ENCODE data around the gene CTTN.

The CTTN gene

GRCh38 chr11:70477176-70477575 lies 78.8 kb downstream of the CTTN start:
- Histone ChIP-seq H3K23ac (ENCODE audit: low read depth, low read length, poor library complexity) (no peak overlapping the region), H2BK12ac (ENCODE audit: low read length) (no peak overlapping the region), H2BK15ac (ENCODE audit: low read length) (no peak overlapping the region), H3K27me3 (ENCODE audit: control insufficient read depth in 3 of 3, insufficient read depth in 3 of 3, low read depth in 1 of 3, low read length in 3 of 3) (no peaks in the 10 kb centered on the region), H3K79me1 (ENCODE audit: low read depth, low read length) (no peaks in the 10 kb centered on the region), H3K9ac (ENCODE audit: low read depth, low read length, poor library complexity) (no peak overlapping the region), H3K9me3 (replicated peaks in 1 of 2; ENCODE audit: control insufficient read depth in 2 of 2, insufficient read depth in 1 of 2, low read depth in 1 of 2, low read length in 2 of 2) (no peaks in the 10 kb centered on the region), H3K27ac (replicated peaks; ENCODE audit: low read length) (no peak overlapping the region), H3K14ac (ENCODE audit: low read length) (peak overlapping the region; percentile 9), H4K8ac (ENCODE audit: low read depth, low read length) (no peak overlapping the region), H2BK5ac (ENCODE audit: low read length) (no peak overlapping the region), H2AFZ (ENCODE audit: low read length) (no peak overlapping the region), H3K4me1 (ENCODE audit: control insufficient read depth in 2 of 2, insufficient read depth in 1 of 2, low read depth in 1 of 2, low read length in 2 of 2) (peaks cover 3 to 17% of the 10 kb centered on the region in 2 donors), H3K4me2 (ENCODE audit: insufficient read depth, low read length, poor library complexity, severe bottlenecking) (no peak overlapping the region), H2AK5ac (ENCODE audit: low read depth, low read length) (no peak overlapping the region), H3K4ac (ENCODE audit: low read length) (no peak overlapping the region), H4K91ac (ENCODE audit: low read depth, low read length, poor library complexity) (no peak overlapping the region), H2BK120ac (ENCODE audit: low read depth, low read length) (no peak overlapping the region), H3K36me3 (replicated peaks in 1 of 2; ENCODE audit: control insufficient read depth in 2 of 2, insufficient read depth in 2 of 2, low read length in 2 of 2) (peaks cover 0 to 26% of the 10 kb centered on the region in 2 donors), H3K18ac (ENCODE audit: low read length) (no peak overlapping the region), H3K4me3 (ENCODE audit: low read length in 2 of 2) (no peak overlapping the region)
- WGBS, 2 donors (ENCODE audit: extremely low coverage in 2 of 2, insufficient read length in 2 of 2, insufficient replicate concordance in 1 of 2) = no CpG with 5 or more reads among the region's 6 CpGs
- no peak for DNase-seq (ENCODE audit: low spot score)

GRCh38 chr11:70477609-70478008 lies 79.3 kb downstream of the CTTN start:
- H3K36me3 ChIP-seq (replicated peaks in 1 of 2; ENCODE audit: control insufficient read depth in 2 of 2, insufficient read depth in 2 of 2, low read length in 2 of 2) = peaks cover 0 to 26% of the 10 kb centered on the region in 2 donors
- H3K4ac ChIP-seq (ENCODE audit: low read length) = no peak overlapping the region
- no peak overlapping the region for H3K4me3 ChIP-seq (ENCODE audit: low read length in 2 of 2)
- H3K9me3 ChIP-seq (replicated peaks in 1 of 2; ENCODE audit: control insufficient read depth in 2 of 2, insufficient read depth in 1 of 2, low read depth in 1 of 2, low read length in 2 of 2) = no peaks in the 10 kb centered on the region
- H4K8ac ChIP-seq (ENCODE audit: low read depth, low read length) = no peak overlapping the region
- no peak overlapping the region for H3K27ac ChIP-seq (replicated peaks; ENCODE audit: low read length)
- WGBS, 2 donors (ENCODE audit: extremely low coverage in 2 of 2, insufficient read length in 2 of 2, insufficient replicate concordance in 1 of 2) = no CpG with 5 or more reads among the region's 10 CpGs
- H2AFZ ChIP-seq (ENCODE audit: low read length) = no peak overlapping the region
- no peak overlapping the region for H3K9ac ChIP-seq (ENCODE audit: low read depth, low read length, poor library complexity)
- no peaks in the 10 kb centered on the region for H3K27me3 ChIP-seq (ENCODE audit: control insufficient read depth in 3 of 3, insufficient read depth in 3 of 3, low read depth in 1 of 3, low read length in 3 of 3)
- no peak overlapping the region for H2BK15ac ChIP-seq (ENCODE audit: low read length)
- no peak overlapping the region for H2AK5ac ChIP-seq (ENCODE audit: low read depth, low read length)
- no peak for DNase-seq (ENCODE audit: low spot score)
- H3K23ac ChIP-seq (ENCODE audit: low read depth, low read length, poor library complexity) = no peak overlapping the region
- no peak overlapping the region for H4K91ac ChIP-seq (ENCODE audit: low read depth, low read length, poor library complexity)
- H3K14ac ChIP-seq (ENCODE audit: low read length) = no peak overlapping the region
- H3K79me1 ChIP-seq (ENCODE audit: low read depth, low read length) = no peaks in the 10 kb centered on the region
- peaks cover 3 to 17% of the 10 kb centered on the region in 2 donors for H3K4me1 ChIP-seq (ENCODE audit: control insufficient read depth in 2 of 2, insufficient read depth in 1 of 2, low read depth in 1 of 2, low read length in 2 of 2)
- H2BK12ac ChIP-seq (ENCODE audit: low read length) = no peak overlapping the region
- no peak overlapping the region for H3K18ac ChIP-seq (ENCODE audit: low read length)
- no peak overlapping the region for H3K4me2 ChIP-seq (ENCODE audit: insufficient read depth, low read length, poor library complexity, severe bottlenecking)
- no peak overlapping the region for H2BK120ac ChIP-seq (ENCODE audit: low read depth, low read length)
- H2BK5ac ChIP-seq (ENCODE audit: low read length) = no peak overlapping the region

GRCh38 chr11:70478166-70478890 lies 80.0 kb downstream of the CTTN start:
- Histone ChIP-seq H3K9ac (ENCODE audit: low read depth, low read length, poor library complexity) (no peak overlapping the region), H3K4ac (ENCODE audit: low read length) (no peak overlapping the region), H3K9me3 (replicated peaks in 1 of 2; ENCODE audit: control insufficient read depth in 2 of 2, insufficient read depth in 1 of 2, low read depth in 1 of 2, low read length in 2 of 2) (no peaks in the 10 kb centered on the region), H3K23ac (ENCODE audit: low read depth, low read length, poor library complexity) (no peak overlapping the region), H3K14ac (ENCODE audit: low read length) (no peak overlapping the region), H4K91ac (ENCODE audit: low read depth, low read length, poor library complexity) (no peak overlapping the region), H2BK12ac (ENCODE audit: low read length) (no peak overlapping the region), H3K4me2 (ENCODE audit: insufficient read depth, low read length, poor library complexity, severe bottlenecking) (no peak overlapping the region), H2AK5ac (ENCODE audit: low read depth, low read length) (peak overlapping the region; percentile 2), H4K8ac (ENCODE audit: low read depth, low read length) (no peak overlapping the region), H2BK120ac (ENCODE audit: low read depth, low read length) (no peak overlapping the region), H3K4me3 (ENCODE audit: low read length in 2 of 2) (no peak overlapping the region), H2AFZ (ENCODE audit: low read length) (no peak overlapping the region), H3K27me3 (ENCODE audit: control insufficient read depth in 3 of 3, insufficient read depth in 3 of 3, low read depth in 1 of 3, low read length in 3 of 3) (no peaks in the 10 kb centered on the region), H2BK5ac (ENCODE audit: low read length) (no peak overlapping the region), H3K18ac (ENCODE audit: low read length) (peak overlapping the region; percentile 11), H2BK15ac (ENCODE audit: low read length) (no peak overlapping the region), H3K79me1 (ENCODE audit: low read depth, low read length) (no peaks in the 10 kb centered on the region), H3K4me1 (ENCODE audit: control insufficient read depth in 2 of 2, insufficient read depth in 1 of 2, low read depth in 1 of 2, low read length in 2 of 2) (peaks cover 3 to 17% of the 10 kb centered on the region in 2 donors), H3K27ac (replicated peaks; ENCODE audit: low read length) (no peak overlapping the region), H3K36me3 (replicated peaks in 1 of 2; ENCODE audit: control insufficient read depth in 2 of 2, insufficient read depth in 2 of 2, low read length in 2 of 2) (peaks cover 0 to 25% of the 10 kb centered on the region in 2 donors)
- no peak for DNase-seq (ENCODE audit: low spot score)
- no CpG with 5 or more reads among the region's 11 CpGs for WGBS, 2 donors (ENCODE audit: extremely low coverage in 2 of 2, insufficient read length in 2 of 2, insufficient replicate concordance in 1 of 2)

- Histone ChIP-seq H3K27me3 (ENCODE audit: control insufficient read depth in 3 of 3, insufficient read depth in 3 of 3, low read depth in 1 of 3, low read length in 3 of 3) (no peaks in the 10 kb centered on the region), H2BK12ac (ENCODE audit: low read length) (no peak overlapping the region), H3K23ac (ENCODE audit: low read depth, low read length, poor library complexity) (no peak overlapping the region), H2AFZ (ENCODE audit: low read length) (no peak overlapping the region), H3K36me3 (replicated peaks in 1 of 2; ENCODE audit: control insufficient read depth in 2 of 2, insufficient read depth in 2 of 2, low read length in 2 of 2) (peaks cover 0 to 48% of the 10 kb centered on the region in 2 donors), H3K9ac (ENCODE audit: low read depth, low read length, poor library complexity) (no peak overlapping the region), H3K4me3 (ENCODE audit: low read length in 2 of 2) (no peak overlapping the region), H3K9me3 (replicated peaks in 1 of 2; ENCODE audit: control insufficient read depth in 2 of 2, insufficient read depth in 1 of 2, low read depth in 1 of 2, low read length in 2 of 2) (no peaks in the 10 kb centered on the region), H2BK5ac (ENCODE audit: low read length) (no peak overlapping the region), H3K18ac (ENCODE audit: low read length) (no peak overlapping the region), H3K4me2 (ENCODE audit: insufficient read depth, low read length, poor library complexity, severe bottlenecking) (no peak overlapping the region), H4K91ac (ENCODE audit: low read depth, low read length, poor library complexity) (no peak overlapping the region), H2BK15ac (ENCODE audit: low read length) (no peak overlapping the region), H3K79me1 (ENCODE audit: low read depth, low read length) (no peaks in the 10 kb centered on the region), H2BK120ac (ENCODE audit: low read depth, low read length) (no peak overlapping the region), H3K14ac (ENCODE audit: low read length) (no peak overlapping the region), H3K4me1 (ENCODE audit: control insufficient read depth in 2 of 2, insufficient read depth in 1 of 2, low read depth in 1 of 2, low read length in 2 of 2) (peaks cover 3 to 17% of the 10 kb centered on the region in 2 donors), H3K4ac (ENCODE audit: low read length) (no peak overlapping the region), H2AK5ac (ENCODE audit: low read depth, low read length) (no peak overlapping the region), H4K8ac (ENCODE audit: low read depth, low read length) (no peak overlapping the region), H3K27ac (replicated peaks; ENCODE audit: low read length) (no peak overlapping the region)
- WGBS, 2 donors (ENCODE audit: extremely low coverage in 2 of 2, insufficient read length in 2 of 2, insufficient replicate concordance in 1 of 2) = no CpG with 5 or more reads among the region's 3 CpGs
- no peak for DNase-seq (ENCODE audit: low spot score)
Observed at GRCh38 chr11:70480711-70481110, 82.4 kb downstream of the CTTN start.

Data from neuronal stem cell (in vitro differentiated cells).